Chondrocyte (in vitro differentiated cells): ENCODE data around the gene RNF227. TPM values are rescaled to one million over a fixed set of nuclear protein-coding genes. Genes with fewer than 3 reads are reported as not detected.

Experiments
- DNase-seq: peaks from one replicate; pipeline ENCODE4 v3.0.0; 2021; ENCODE audit warnings: mixed read lengths, low spot score
- H3K27ac Mint-ChIP-seq: one replicate; pipeline ENCODE4 v1.8.0; 2021; ENCODE audit warnings: mild to moderate bottlenecking, moderate library complexity, mixed read lengths; ENCODE audit not compliant: unreplicated experiment
- H3K27me3 Mint-ChIP-seq: 2 replicates; pipeline ENCODE4 v1.8.0; 2021; ENCODE audit warnings: low read depth, mixed read lengths
- H3K36me3 Mint-ChIP-seq: 2 replicates; pipeline ENCODE4 v1.8.0; 2021; ENCODE audit warnings: low read depth, mixed read lengths
- H3K4me1 Mint-ChIP-seq: 2 replicates; pipeline ENCODE4 v1.8.0; 2021; ENCODE audit warnings: low read depth, mild to moderate bottlenecking, mixed read lengths
- H3K4me3 Mint-ChIP-seq: one replicate; pipeline ENCODE4 v1.8.0; 2021; ENCODE audit warnings: mild to moderate bottlenecking, moderate library complexity, mixed read lengths; ENCODE audit not compliant: unreplicated experiment
- H3K9me3 Mint-ChIP-seq: 2 replicates; pipeline ENCODE4 v1.8.0; 2021; ENCODE audit warnings: low read depth, mixed read lengths
- CTCF ChIP-seq: fragments of 200-600 bp; sonication (generic); IDR thresholded peaks from 2 replicates; pipeline ENCODE4 v1.5.0; 2021; ENCODE audit warnings: antibody characterized with exemption, mild to moderate bottlenecking, moderate library complexity
- total RNA-seq: library from RNA; stranded (reverse); gene quantifications from 3 replicates; pipeline ENCODE4 v1.2.1, GENCODE V29; 2021

RNF227 gene
- total RNA-seq, 1 donor from 2014 or later = 2.2 TPM

GRCh38 chr17:7946441-7946840 is 30.4 kb upstream of the RNF227 start:
- no peak overlapping the region for H3K4me3 Mint-ChIP-seq
- TF ChIP-seq CTCF = no peak
- no peak for DNase-seq
- no peaks in the 10 kb centered on the region for H3K4me1 Mint-ChIP-seq
- H3K27me3 Mint-ChIP-seq = no peaks in the 10 kb centered on the region
- H3K9me3 Mint-ChIP-seq = no peaks in the 10 kb centered on the region
- peaks cover 52% of the 10 kb centered on the region for H3K36me3 Mint-ChIP-seq
- no peak overlapping the region for H3K27ac Mint-ChIP-seq

- DNase-seq = no peak
- Mint-ChIP-seq H3K4me3 (no peak overlapping the region), H3K27me3 (no peaks in the 10 kb centered on the region), H3K9me3 (no peaks in the 10 kb centered on the region), H3K27ac (no peak overlapping the region), H3K36me3 (peaks cover 54% of the 10 kb centered on the region), H3K4me1 (no peaks in the 10 kb centered on the region)
- no peak for TF ChIP-seq CTCF
Observed at GRCh38 chr17:7945651-7946050, 29.6 kb upstream of the RNF227 start.

- Mint-ChIP-seq H3K4me3 (no peak overlapping the region), H3K9me3 (no peaks in the 10 kb centered on the region), H3K36me3 (peaks cover 53% of the 10 kb centered on the region), H3K4me1 (no peaks in the 10 kb centered on the region), H3K27ac (no peak overlapping the region), H3K27me3 (no peaks in the 10 kb centered on the region)
- no peak for DNase-seq
- TF ChIP-seq CTCF = no peak
Observed at GRCh38 chr17:7944326-7944725, 28.2 kb upstream of the RNF227 start.

- no peak for TF ChIP-seq CTCF
- no peak for DNase-seq
- no peak overlapping the region for H3K4me3 Mint-ChIP-seq
- H3K27ac Mint-ChIP-seq = no peak overlapping the region
- no peaks in the 10 kb centered on the region for H3K27me3 Mint-ChIP-seq
- H3K9me3 Mint-ChIP-seq = no peaks in the 10 kb centered on the region
- H3K4me1 Mint-ChIP-seq = no peaks in the 10 kb centered on the region
- H3K36me3 Mint-ChIP-seq = peaks cover 44% of the 10 kb centered on the region
Observed at GRCh38 chr17:7943291-7943690, 27.2 kb upstream of the RNF227 start.

- peaks cover 35% of the 10 kb centered on the region for H3K36me3 Mint-ChIP-seq
- peaks cover 3% of the 10 kb centered on the region for H3K4me1 Mint-ChIP-seq
- no peak overlapping the region for H3K4me3 Mint-ChIP-seq
- no peaks in the 10 kb centered on the region for H3K27me3 Mint-ChIP-seq
- H3K9me3 Mint-ChIP-seq = no peaks in the 10 kb centered on the region
- TF ChIP-seq CTCF = no peak
- no peak for DNase-seq
- H3K27ac Mint-ChIP-seq = no peak overlapping the region
Observed at GRCh38 chr17:7940743-7941142, 24.7 kb upstream of the RNF227 start.
